Astrocyte (in vitro differentiated cells and primary cell): Measurements from ENCODE around the gene EPM2A. TPM values are rescaled to one million over a fixed set of nuclear protein-coding genes. Genes with fewer than 3 reads are reported as not detected.

Experiments
- DNase-seq: peaks from one replicate; pipeline ENCODE4 v3.0.0-alpha.2; 2010; ENCODE audit warnings: low read depth
- FAIRE-seq: peaks from 2 replicates; lab custom pipeline; 2011; peaks lifted over from hg19 to GRCh38; lab: Jason Lieb, UNC
- H2AFZ ChIP-seq: 2 replicates; pipeline ENCODE4 v1.6.0; 2012; ENCODE audit warnings: low read depth, low read length, inconsistent platforms
- H3K27ac ChIP-seq: 2 replicates; pipeline ENCODE4 v1.5.1; 2011; ENCODE audit warnings: low read depth, low read length, inconsistent platforms
- H3K27me3 ChIP-seq: 2 replicates; pipeline ENCODE4 v1.6.0; 2011; ENCODE audit warnings: low read length, inconsistent platforms; ENCODE audit not compliant: insufficient read depth
- H3K36me3 ChIP-seq: 2 replicates; pipeline ENCODE4 v1.5.1; 2011; ENCODE audit warnings: low read length, inconsistent platforms; ENCODE audit not compliant: insufficient read depth
- H3K4me1 ChIP-seq: 2 replicates; pipeline ENCODE4 v1.5.1; 2011; ENCODE audit warnings: low read length, inconsistent platforms; ENCODE audit not compliant: insufficient read depth
- H3K4me2 ChIP-seq: 2 replicates; pipeline ENCODE4 v1.6.0; 2012; ENCODE audit warnings: low read length, inconsistent platforms
- H3K4me3 ChIP-seq: 2 replicates; pipeline ENCODE4 v1.5.1; 2011; ENCODE audit warnings: low read depth, mild to moderate bottlenecking, low read length, inconsistent platforms; ENCODE audit not compliant: insufficient read depth
- H3K79me2 ChIP-seq: 2 replicates; pipeline ENCODE4 v1.6.0; 2012; ENCODE audit warnings: mild to moderate bottlenecking, low read length, inconsistent platforms; ENCODE audit not compliant: insufficient read depth
- H3K9ac ChIP-seq: 2 replicates; pipeline ENCODE4 v1.6.0; 2012; ENCODE audit warnings: mild to moderate bottlenecking, low read length, inconsistent platforms
- H3K9me3 ChIP-seq: 2 replicates; pipeline ENCODE4 v1.5.1; 2012; ENCODE audit warnings: low read depth, mild to moderate bottlenecking, low read length, inconsistent platforms; ENCODE audit not compliant: insufficient read depth
- H4K20me1 ChIP-seq: 2 replicates; pipeline ENCODE4 v1.6.0; 2012; ENCODE audit warnings: low read length, inconsistent platforms; ENCODE audit not compliant: insufficient read depth
- H3K27ac Mint-ChIP-seq: one replicate; pipeline ENCODE4 v1.8.0; 2021; ENCODE audit warnings: mild to moderate bottlenecking, mixed read lengths; ENCODE audit not compliant: unreplicated experiment
- H3K27me3 Mint-ChIP-seq: one replicate; pipeline ENCODE4 v1.8.0; 2021; ENCODE audit warnings: low read depth, mixed read lengths; ENCODE audit not compliant: unreplicated experiment
- H3K36me3 Mint-ChIP-seq: one replicate; pipeline ENCODE4 v1.8.0; 2021; ENCODE audit warnings: low read depth, mixed read lengths; ENCODE audit not compliant: unreplicated experiment
- H3K4me1 Mint-ChIP-seq: one replicate; pipeline ENCODE4 v1.8.0; 2021; ENCODE audit warnings: low read depth, mixed read lengths; ENCODE audit not compliant: unreplicated experiment
- H3K4me3 Mint-ChIP-seq: one replicate; pipeline ENCODE4 v1.8.0; 2021; ENCODE audit warnings: mild to moderate bottlenecking, moderate library complexity, mixed read lengths; ENCODE audit not compliant: unreplicated experiment
- H3K9me3 Mint-ChIP-seq: one replicate; pipeline ENCODE4 v1.8.0; 2021; ENCODE audit warnings: mild to moderate bottlenecking, mixed read lengths; ENCODE audit not compliant: unreplicated experiment
- CTCF ChIP-seq: IDR thresholded peaks from 2 replicates; pipeline ENCODE4 v1.5.1; 2011; ENCODE audit warnings: low read depth, mild to moderate bottlenecking, inconsistent platforms, low read length, moderate library complexity; ENCODE audit not compliant: insufficient read depth
- EZH2 ChIP-seq: IDR thresholded peaks from 2 replicates; pipeline ENCODE4 v1.6.1; 2012; ENCODE audit warnings: mild to moderate bottlenecking, low read length, inconsistent platforms; ENCODE audit not compliant: insufficient read depth
- total RNA-seq: library from RNA; stranded (reverse); gene quantifications from 2 replicates; pipeline ENCODE4 v1.2.1, GENCODE V29; 2021

EPM2A gene
- total RNA-seq, 1 donor from 2014 or later, result 5.2 TPM

- Mint-ChIP-seq H3K27me3 (no peaks in the 10 kb centered on the region), H3K36me3 (peaks cover 4% of the 10 kb centered on the region), H3K9me3 (peaks cover 4% of the 10 kb centered on the region), H3K4me1 (peaks cover 15% of the 10 kb centered on the region), H3K4me3 (no peak overlapping the region), H3K27ac (no peak overlapping the region)
- TF ChIP-seq EZH2, result no peak
- no peak for TF ChIP-seq CTCF
- Histone ChIP-seq H3K79me2 (no peaks in the 10 kb centered on the region), H3K9ac (no peak overlapping the region), H3K27ac (no peak overlapping the region), H4K20me1 (no peaks in the 10 kb centered on the region), H3K4me1 (peaks cover 10% of the 10 kb centered on the region), H3K4me3 (no peak overlapping the region), H3K36me3 (no peaks in the 10 kb centered on the region), H3K27me3 (no peaks in the 10 kb centered on the region), H3K4me2 (no peak overlapping the region), H2AFZ (no peak overlapping the region), H3K9me3 (peaks cover 6% of the 10 kb centered on the region)
- FAIRE-seq (peak; percentile 13), DNase-seq (no peak)
These were observed 3.9 kb downstream of the EPM2A start for GRCh38 chr6:145731447-145731846.

GRCh38 chr6:145729887-145730286, 5.4 kb downstream of the EPM2A start:
- H3K36me3 Mint-ChIP-seq, result peaks cover 4% of the 10 kb centered on the region
- H3K9ac ChIP-seq, result no peak overlapping the region
- H3K27me3 Mint-ChIP-seq, result no peaks in the 10 kb centered on the region
- peaks cover 15% of the 10 kb centered on the region for H3K4me1 Mint-ChIP-seq
- no peak overlapping the region for H2AFZ ChIP-seq
- peaks cover 4% of the 10 kb centered on the region for H3K9me3 Mint-ChIP-seq
- peaks cover 6% of the 10 kb centered on the region for H3K9me3 ChIP-seq
- H3K27me3 ChIP-seq, result no peaks in the 10 kb centered on the region
- no peaks in the 10 kb centered on the region for H3K36me3 ChIP-seq
- H3K79me2 ChIP-seq, result no peaks in the 10 kb centered on the region
- no peak overlapping the region for H3K4me2 ChIP-seq
- no peak overlapping the region for H3K27ac ChIP-seq
- no peak overlapping the region for H3K4me3 ChIP-seq
- H3K27ac Mint-ChIP-seq, result no peak overlapping the region
- H3K4me3 Mint-ChIP-seq, result no peak overlapping the region
- no peak for FAIRE-seq
- H3K4me1 ChIP-seq, result peaks cover 5% of the 10 kb centered on the region
- DNase-seq, result no peak
- TF ChIP-seq EZH2, result no peak
- no peaks in the 10 kb centered on the region for H4K20me1 ChIP-seq

GRCh38 chr6:145728444-145729385, 6.6 kb downstream of the EPM2A start:
- H3K4me3 ChIP-seq, result no peak overlapping the region
- no peak for FAIRE-seq
- H3K27ac ChIP-seq, result no peak overlapping the region
- H3K27ac Mint-ChIP-seq, result no peak overlapping the region
- H3K36me3 Mint-ChIP-seq, result peaks cover 4% of the 10 kb centered on the region
- no peak for TF ChIP-seq EZH2
- no peak for TF ChIP-seq CTCF
- peaks cover 4% of the 10 kb centered on the region for H3K9me3 Mint-ChIP-seq
- peaks cover 6% of the 10 kb centered on the region for H3K9me3 ChIP-seq
- H3K36me3 ChIP-seq, result no peaks in the 10 kb centered on the region
- no peak overlapping the region for H3K4me3 Mint-ChIP-seq
- H4K20me1 ChIP-seq, result no peaks in the 10 kb centered on the region
- peaks cover 12% of the 10 kb centered on the region for H3K4me1 Mint-ChIP-seq
- H3K4me2 ChIP-seq, result no peak overlapping the region
- H3K9ac ChIP-seq, result no peak overlapping the region
- H3K27me3 ChIP-seq, result no peaks in the 10 kb centered on the region
- no peaks in the 10 kb centered on the region for H3K79me2 ChIP-seq
- no peak for DNase-seq
- H3K4me1 ChIP-seq, result peaks cover under 1% of the 10 kb centered on the region
- no peak overlapping the region for H2AFZ ChIP-seq
- no peaks in the 10 kb centered on the region for H3K27me3 Mint-ChIP-seq
